ACC112 (cell line): ENCODE data around the gene FAM89A.
A peak's percentile ranks its signal among the peaks of the same experiment; 100 is the strongest.

ENCODE experiments used
- H2AFZ ChIP-seq: fragments of 200-600 bp; sonication (generic); one replicate; pipeline ENCODE4 v1.6.0; 2017; ENCODE audit warnings: antibody characterized with exemption, low read length; ENCODE audit not compliant: unreplicated experiment
- H3K27ac ChIP-seq: fragments of 200-600 bp; sonication (generic); 2 replicates; pipeline ENCODE4 v1.5.1; 2014; ENCODE audit warnings: low read depth, mild to moderate bottlenecking, antibody characterized with exemption, low read length, moderate library complexity
- H3K27me3 ChIP-seq: fragments of 200-600 bp; sonication (generic); 2 replicates; pipeline ENCODE4 v1.6.1; 2014; ENCODE audit warnings: mild to moderate bottlenecking, antibody characterized with exemption, low read length, moderate library complexity, mixed read lengths; ENCODE audit not compliant: insufficient read depth
- H3K36me3 ChIP-seq: fragments of 200-600 bp; sonication (generic); 2 replicates; pipeline ENCODE4 v1.6.1; 2016; ENCODE audit warnings: mild to moderate bottlenecking, antibody characterized with exemption, low read length, moderate library complexity, mixed read lengths; ENCODE audit not compliant: insufficient read depth
- H3K4me1 ChIP-seq: fragments of 200-600 bp; sonication (generic); one replicate; pipeline ENCODE4 v1.6.1; 2016; ENCODE audit warnings: low read length, mixed read lengths; ENCODE audit not compliant: insufficient read depth, unreplicated experiment, control insufficient read depth
- H3K4me3 ChIP-seq: fragments of 200-600 bp; sonication (generic); 2 replicates; pipeline ENCODE4 v1.5.1; 2014; ENCODE audit warnings: mild to moderate bottlenecking, low read depth, low read length
- H3K79me2 ChIP-seq: fragments of 200-600 bp; sonication (generic); one replicate; pipeline ENCODE4 v1.6.0; 2016; ENCODE audit warnings: low read length; ENCODE audit not compliant: control insufficient read depth, unreplicated experiment, insufficient read depth

Gene FAM89A

DNA sequence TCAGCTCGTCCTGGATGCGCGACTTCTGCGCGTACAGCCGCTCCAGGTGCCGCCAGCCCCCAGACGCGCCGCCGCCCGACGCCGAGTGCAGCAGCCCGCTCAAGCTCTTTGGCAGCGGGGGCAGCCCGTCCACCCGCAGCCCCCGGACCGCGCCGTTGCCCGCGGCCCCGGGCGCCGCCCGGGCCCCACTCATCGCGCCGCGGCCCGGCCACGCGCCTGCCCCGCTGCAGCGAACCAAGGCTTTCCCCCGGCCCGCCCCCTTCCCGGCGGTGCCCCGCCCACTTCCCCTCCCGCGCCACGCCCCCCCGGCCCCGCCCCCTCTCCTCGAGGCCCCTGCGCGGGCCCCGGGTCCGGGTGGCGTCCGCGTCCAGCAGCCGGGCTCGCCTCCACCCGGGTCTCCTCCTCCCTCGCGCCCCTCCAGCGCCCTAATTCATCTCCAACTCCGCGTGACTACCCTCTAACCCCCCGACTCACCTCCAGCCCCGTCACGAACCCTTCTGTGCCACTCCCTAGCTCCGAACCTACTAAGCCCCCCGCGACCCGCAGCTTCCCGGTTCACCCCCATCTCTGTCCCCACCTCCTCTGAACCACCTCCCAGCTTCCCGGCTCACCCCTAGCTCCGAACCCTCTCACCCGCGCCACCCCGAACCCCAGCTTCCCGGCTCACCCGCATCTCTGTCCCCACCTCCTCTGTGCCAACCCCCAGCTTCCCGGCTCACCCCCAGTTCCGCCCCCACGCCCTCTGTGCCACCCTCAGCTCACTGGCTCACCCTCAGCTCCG is at the start of gene FAM89A:
FAM89A (minus strand) TSS at position 236 of the 781 bp plus-strand sequence; CDS start at position 193, 43 bp downstream.
- H3K27ac ChIP-seq: no peak within 1 kb of the TSS
- peak within 1 kb of the TSS; percentile 70 for H3K4me3 ChIP-seq
- no peaks in the 10 kb centered on the region for H3K4me1 ChIP-seq
- no peaks in the 10 kb centered on the region for H3K36me3 ChIP-seq
- H3K27me3 ChIP-seq: peaks cover 66% of the 10 kb centered on the region
- H2AFZ ChIP-seq: peak within 1 kb of the TSS; percentile 79
- H3K79me2 ChIP-seq: no peaks in the 10 kb centered on the region

DNA sequence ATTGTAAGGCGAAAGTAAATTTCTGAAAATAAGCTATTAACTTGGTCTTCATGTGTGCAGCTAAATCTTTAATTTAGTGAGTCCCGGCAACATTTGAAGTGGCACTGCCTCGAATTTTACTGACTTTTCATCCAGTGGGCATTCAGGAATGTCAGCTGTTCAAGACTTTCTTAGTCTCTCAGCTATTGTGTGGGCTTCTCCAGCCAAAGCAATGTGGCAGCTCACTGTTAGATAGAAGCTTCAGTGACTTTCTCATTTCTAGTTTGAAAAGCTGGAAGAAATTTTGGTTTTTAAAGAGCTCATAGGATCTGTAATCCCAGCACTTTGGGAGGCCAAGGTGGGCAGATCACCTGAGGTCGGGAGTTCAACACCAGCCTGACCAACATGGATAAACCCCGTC is 44.3 kb upstream of the FAM89A start:
- Histone ChIP-seq H3K79me2 (no peaks in the 10 kb centered on the region), H2AFZ (no peak overlapping the region), H3K4me3 (no peak overlapping the region), H3K27me3 (peaks cover 25% of the 10 kb centered on the region), H3K36me3 (no peaks in the 10 kb centered on the region), H3K4me1 (no peaks in the 10 kb centered on the region), H3K27ac (no peak overlapping the region)

DNA sequence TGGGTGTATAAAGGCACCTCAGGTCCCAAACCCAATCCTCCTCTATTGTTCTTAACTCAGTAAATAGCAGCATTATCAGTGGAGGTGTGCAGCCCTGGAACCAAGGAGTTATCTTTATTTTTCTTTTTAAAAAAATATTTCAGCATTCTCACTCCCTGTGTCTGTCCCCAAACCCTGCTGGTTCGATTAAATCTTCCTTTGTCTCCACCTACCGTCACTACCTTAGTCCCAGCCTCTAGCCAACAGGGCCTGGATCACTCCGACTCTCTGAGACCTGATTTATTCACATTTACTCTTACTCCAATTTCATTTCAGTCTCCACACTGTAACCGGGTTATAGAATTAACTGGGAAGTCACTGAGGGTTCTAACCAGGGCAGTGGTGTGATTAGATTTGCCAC is 39.1 kb upstream of the FAM89A start:
- Histone ChIP-seq H3K27ac (no peak overlapping the region), H3K4me1 (no peaks in the 10 kb centered on the region), H3K27me3 (peaks cover 30% of the 10 kb centered on the region), H3K79me2 (no peaks in the 10 kb centered on the region), H2AFZ (no peak overlapping the region), H3K36me3 (no peaks in the 10 kb centered on the region), H3K4me3 (no peak overlapping the region)

DNA sequence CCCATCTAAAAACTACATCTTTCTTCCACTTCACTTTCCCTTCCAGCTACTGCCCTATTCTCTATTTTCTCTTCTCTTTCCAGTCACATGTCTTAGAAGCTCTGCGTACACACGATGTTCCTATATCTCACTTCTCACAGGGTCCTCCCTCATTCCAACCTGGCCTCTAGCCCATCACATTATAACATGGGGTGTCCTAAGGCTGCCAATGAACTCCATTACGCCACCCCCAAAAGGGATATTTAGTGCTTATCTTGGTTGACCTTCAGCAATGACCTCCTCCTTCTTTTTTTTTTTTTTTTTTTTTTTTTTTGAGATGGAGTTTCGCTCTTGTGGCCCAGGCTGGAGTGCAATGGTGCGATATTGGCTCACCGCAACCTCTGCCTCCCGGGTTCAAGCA is 38.2 kb upstream of the FAM89A start:
- Histone ChIP-seq H3K27me3 (peaks cover 30% of the 10 kb centered on the region), H2AFZ (no peak overlapping the region), H3K36me3 (no peaks in the 10 kb centered on the region), H3K79me2 (no peaks in the 10 kb centered on the region), H3K27ac (no peak overlapping the region), H3K4me1 (no peaks in the 10 kb centered on the region), H3K4me3 (no peak overlapping the region)

DNA sequence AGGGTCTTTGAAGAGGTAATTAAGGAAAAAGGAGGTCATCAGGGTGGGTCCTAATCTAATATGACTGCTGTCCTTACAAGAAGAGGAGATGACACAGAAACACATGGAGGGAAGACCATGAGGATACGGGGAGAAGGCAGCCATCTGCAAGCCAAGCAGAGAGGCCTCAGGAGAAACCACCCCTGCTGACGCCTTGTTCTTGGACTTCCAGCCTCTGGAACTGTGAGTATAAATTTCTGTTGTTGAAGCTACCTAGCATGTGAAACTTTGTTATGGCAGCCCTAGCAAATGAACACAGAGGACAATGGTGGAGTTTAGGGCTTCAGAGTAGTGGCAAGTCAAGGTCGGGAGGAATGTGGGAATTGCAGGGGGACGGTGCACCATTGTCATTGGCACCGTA is 36.7 kb upstream of the FAM89A start:
- H3K79me2 ChIP-seq: no peaks in the 10 kb centered on the region
- no peak overlapping the region for H3K4me3 ChIP-seq
- peaks cover 25% of the 10 kb centered on the region for H3K27me3 ChIP-seq
- H2AFZ ChIP-seq: no peak overlapping the region
- H3K27ac ChIP-seq: no peak overlapping the region
- no peaks in the 10 kb centered on the region for H3K36me3 ChIP-seq
- no peaks in the 10 kb centered on the region for H3K4me1 ChIP-seq

DNA sequence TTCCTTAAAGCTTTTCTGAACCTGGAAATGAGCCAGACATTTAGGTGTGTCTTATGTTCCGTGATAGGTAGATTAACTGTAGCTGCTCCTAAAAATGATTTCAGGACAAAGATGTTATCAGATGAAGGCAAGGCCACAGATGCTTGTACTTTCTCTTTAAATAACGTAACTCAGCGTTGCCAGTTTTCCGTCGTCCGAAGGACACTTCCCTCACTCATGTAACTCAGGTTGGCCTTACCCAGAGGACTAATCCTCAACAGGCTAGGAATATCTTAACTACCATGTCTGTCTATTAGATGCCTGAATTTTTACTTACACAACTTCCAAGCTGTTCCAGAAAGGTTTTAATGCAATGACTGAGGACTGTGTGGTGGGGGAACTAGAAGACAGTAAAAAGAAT is 35.4 kb upstream of the FAM89A start:
- no peak overlapping the region for H3K4me3 ChIP-seq
- H3K27me3 ChIP-seq: peaks cover 24% of the 10 kb centered on the region
- no peaks in the 10 kb centered on the region for H3K79me2 ChIP-seq
- no peak overlapping the region for H2AFZ ChIP-seq
- H3K36me3 ChIP-seq: no peaks in the 10 kb centered on the region
- H3K27ac ChIP-seq: no peak overlapping the region
- H3K4me1 ChIP-seq: no peaks in the 10 kb centered on the region

DNA sequence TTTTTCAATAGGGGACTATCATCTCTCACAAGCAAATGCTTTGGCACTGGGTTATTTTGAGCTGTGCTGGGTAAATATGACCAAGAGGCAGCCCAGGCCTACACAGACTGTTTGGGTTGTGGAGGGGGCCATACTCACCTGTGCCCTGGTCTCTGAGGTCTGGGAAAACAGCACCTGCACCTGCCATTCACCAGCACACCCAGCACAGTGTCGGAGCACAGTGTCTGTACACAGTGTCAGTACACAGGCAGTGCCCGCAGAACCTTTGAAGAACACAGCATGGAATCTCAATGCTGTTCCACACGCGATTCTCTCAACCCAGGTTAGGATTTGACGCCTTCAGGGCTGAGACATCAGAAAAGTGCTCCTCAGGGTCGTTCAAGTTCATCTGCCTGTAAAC is 35.0 kb upstream of the FAM89A start:
- Histone ChIP-seq H3K79me2 (no peaks in the 10 kb centered on the region), H3K27ac (no peak overlapping the region), H2AFZ (no peak overlapping the region), H3K4me1 (no peaks in the 10 kb centered on the region), H3K27me3 (peaks cover 24% of the 10 kb centered on the region), H3K36me3 (no peaks in the 10 kb centered on the region), H3K4me3 (no peak overlapping the region)

DNA sequence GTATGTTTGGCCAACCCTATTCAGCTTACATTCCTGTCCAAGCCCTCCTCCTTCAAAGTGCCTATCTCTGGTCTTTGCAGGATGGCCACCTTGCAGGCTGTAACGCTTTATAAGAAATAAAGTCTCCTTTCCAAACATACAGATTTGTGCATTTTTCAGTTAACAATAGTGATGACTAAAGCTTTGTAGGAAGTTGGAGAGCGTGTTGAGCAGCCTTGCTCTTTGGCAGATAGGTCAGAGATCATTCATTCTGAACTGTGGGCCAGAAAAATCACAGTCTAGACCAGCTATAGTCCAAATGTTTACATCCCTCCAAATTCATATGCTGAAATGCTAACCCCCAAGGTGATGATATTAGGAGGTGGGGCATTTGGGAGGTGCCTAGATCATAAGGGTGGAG is 34.0 kb upstream of the FAM89A start:
- Histone ChIP-seq H3K4me3 (no peak overlapping the region), H3K27me3 (peaks cover 20% of the 10 kb centered on the region), H3K27ac (no peak overlapping the region), H3K4me1 (no peaks in the 10 kb centered on the region), H3K79me2 (no peaks in the 10 kb centered on the region), H2AFZ (no peak overlapping the region), H3K36me3 (no peaks in the 10 kb centered on the region)

DNA sequence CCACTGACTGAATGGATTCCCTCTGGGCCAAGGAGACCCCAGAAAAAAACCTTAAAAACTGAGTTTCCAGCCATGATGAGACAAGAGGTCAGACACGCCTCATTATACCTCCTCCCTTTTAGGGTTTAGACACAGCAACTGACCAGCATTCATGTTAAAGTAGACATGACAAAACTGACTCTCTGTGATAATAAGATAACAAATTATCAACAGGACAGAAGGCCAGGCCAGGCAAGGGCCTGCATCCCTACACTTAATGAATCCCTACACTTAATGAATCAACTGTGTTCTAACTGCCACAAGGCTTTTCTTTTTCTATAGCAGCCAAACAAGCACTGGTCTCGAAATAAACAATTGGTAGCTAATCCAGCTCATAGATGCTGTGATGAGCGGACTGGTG is 33.3 kb upstream of the FAM89A start:
- Histone ChIP-seq H3K79me2 (no peaks in the 10 kb centered on the region), H3K4me1 (no peaks in the 10 kb centered on the region), H2AFZ (no peak overlapping the region), H3K4me3 (no peak overlapping the region), H3K27ac (no peak overlapping the region), H3K36me3 (no peaks in the 10 kb centered on the region), H3K27me3 (peaks cover 23% of the 10 kb centered on the region; the same call in 1 of the 2 replicates)

DNA sequence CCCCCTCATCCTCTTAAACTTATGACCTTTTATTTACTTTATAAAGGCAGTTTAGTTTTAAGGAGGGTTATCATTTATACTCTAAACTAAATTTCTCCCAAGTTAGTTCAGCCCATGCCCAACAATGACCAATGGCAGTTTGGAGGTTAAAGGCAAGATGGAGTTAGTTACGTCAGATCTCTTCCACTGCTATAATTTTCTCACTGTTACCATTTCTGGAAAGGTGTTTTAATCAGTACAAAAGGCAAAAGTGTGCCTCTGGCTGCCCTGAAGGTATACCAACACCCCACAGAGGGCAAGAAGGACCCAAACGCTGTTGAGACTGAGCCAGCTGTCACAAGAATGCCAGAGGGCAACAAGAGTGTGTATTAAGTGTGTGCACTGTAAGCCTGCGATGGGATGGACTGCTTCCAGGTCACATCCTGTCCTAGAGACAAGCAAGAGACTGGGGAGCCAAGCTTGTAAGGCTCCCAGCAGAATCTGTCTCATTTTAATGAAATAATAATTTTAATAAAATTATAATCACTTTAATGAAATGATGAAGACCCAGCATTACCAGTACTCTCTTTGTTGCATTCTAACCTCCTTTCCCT is 32.5 kb upstream of the FAM89A start:
- Histone ChIP-seq H3K27ac (no peak overlapping the region), H2AFZ (no peak overlapping the region), H3K36me3 (no peaks in the 10 kb centered on the region), H3K4me1 (no peaks in the 10 kb centered on the region), H3K27me3 (peaks cover 23% of the 10 kb centered on the region; the same call in 1 of the 2 replicates), H3K4me3 (no peak overlapping the region), H3K79me2 (no peaks in the 10 kb centered on the region)

DNA sequence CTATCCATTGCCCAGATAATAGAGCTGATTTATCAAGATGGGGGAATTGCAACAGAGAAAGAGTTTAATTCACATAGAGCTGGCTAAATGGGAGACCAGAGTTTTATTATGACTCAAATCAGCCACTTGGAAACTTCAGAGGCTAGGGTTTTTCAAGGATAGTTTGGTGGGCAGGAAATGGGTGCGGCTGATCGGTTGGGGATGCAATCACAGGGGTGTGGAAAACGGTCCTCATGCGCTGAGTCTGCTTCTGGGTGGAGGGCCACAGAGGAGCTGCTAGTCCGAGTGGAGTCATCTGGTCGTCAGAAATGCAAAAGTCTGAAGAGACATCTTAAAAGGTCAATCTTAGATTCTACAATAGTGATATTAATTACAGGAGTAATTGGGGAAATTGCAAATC is 32.0 kb upstream of the FAM89A start:
- Histone ChIP-seq H3K27me3 (peaks cover 20% of the 10 kb centered on the region; the same call in 1 of the 2 replicates), H3K4me1 (no peaks in the 10 kb centered on the region), H3K36me3 (no peaks in the 10 kb centered on the region), H3K79me2 (no peaks in the 10 kb centered on the region), H3K27ac (no peak overlapping the region), H3K4me3 (no peak overlapping the region), H2AFZ (no peak overlapping the region)
